ENCODE data around the gene ARMC5.

Gene ARMC5

DNA sequence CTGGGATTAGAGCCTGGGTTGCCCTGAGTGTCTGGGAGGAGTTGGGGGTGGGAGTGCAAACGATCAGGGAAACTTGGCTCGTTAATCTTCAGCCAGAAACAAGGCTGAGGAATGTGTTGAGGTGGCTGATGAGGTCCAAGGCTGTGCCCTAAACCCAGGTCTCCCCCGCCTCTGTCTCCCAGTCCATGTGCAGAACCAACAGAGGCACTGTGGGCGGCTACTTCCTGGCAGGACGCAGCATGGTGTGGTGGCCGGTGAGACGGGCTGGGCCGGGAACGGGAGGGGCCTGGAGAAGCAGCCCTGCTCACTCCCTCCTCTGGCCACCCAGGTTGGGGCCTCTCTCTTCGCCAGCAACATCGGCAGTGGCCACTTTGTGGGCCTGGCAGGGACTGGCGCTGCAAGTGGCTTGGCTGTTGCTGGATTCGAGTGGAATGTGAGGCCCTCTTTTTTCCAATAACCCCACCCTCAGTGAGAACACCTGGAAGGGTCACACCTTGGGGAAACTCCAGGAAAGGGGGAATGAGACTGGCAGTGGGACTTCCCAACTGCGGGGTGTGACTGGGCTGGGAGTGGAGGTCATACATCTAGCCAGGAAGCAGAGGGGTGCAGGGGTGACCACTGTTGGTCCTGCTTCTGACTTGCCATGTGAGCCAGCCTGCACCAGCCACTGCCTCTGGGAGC, 25.3 kb downstream of the ARMC5 start:
- no peak for ATAC-seq
- TF ChIP-seq CSDC2 (CRISPR knock-in tag; IDR thresholded peaks at IDR 0.05) (no peak), ZFP30 (CRISPR knock-in tag; IDR thresholded peaks at IDR 0.05) (no peak), ARNTL (CRISPR knock-in tag; IDR thresholded peaks at IDR 0.05; ENCODE audit: borderline replicate concordance, low read depth) (no peak), GLIS3 (CRISPR knock-in tag; IDR thresholded peaks at IDR 0.05) (no peak), ZNF565 (CRISPR knock-in tag; conservative IDR thresholded peaks at IDR 0.05; ENCODE audit: low read depth) (no peak), TOX (CRISPR knock-in tag; IDR thresholded peaks at IDR 0.05; ENCODE audit: borderline replicate concordance) (no peak), ISL1 (CRISPR knock-in tag; IDR thresholded peaks at IDR 0.05) (no peak), RARB (CRISPR knock-in tag; IDR thresholded peaks at IDR 0.05) (no peak), ZNF70 (CRISPR knock-in tag; IDR thresholded peaks at IDR 0.05) (no peak), TCF4 (CRISPR knock-in tag; IDR thresholded peaks at IDR 0.05; ENCODE audit: borderline replicate concordance) (no peak), BACH2 (CRISPR knock-in tag; IDR thresholded peaks at IDR 0.05; ENCODE audit: borderline replicate concordance) (no peak), ZFP3 (CRISPR knock-in tag; IDR thresholded peaks at IDR 0.05) (no peak), SNAI2 (CRISPR knock-in tag; IDR thresholded peaks at IDR 0.05) (no peak), OSR1 (CRISPR knock-in tag; IDR thresholded peaks at IDR 0.05) (no peak), ZNF8 (CRISPR knock-in tag; IDR thresholded peaks at IDR 0.05) (no peak)
- TF ChIP-seq, protein P1, sequence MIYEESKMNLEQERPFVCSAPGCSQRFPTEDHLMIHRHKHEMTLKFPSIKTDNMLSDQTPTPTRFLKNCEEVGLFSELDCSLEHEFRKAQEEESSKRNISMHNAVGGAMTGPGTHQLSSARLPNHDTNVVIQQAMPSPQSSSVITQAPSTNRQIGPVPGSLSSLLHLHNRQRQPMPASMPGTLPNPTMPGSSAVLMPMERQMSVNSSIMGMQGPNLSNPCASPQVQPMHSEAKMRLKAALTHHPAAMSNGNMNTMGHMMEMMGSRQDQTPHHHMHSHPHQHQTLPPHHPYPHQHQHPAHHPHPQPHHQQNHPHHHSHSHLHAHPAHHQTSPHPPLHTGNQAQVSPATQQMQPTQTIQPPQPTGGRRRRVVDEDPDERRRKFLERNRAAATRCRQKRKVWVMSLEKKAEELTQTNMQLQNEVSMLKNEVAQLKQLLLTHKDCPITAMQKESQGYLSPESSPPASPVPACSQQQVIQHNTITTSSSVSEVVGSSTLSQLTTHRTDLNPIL (CRISPR knock-in tag; IDR thresholded peaks at IDR 0.05; ENCODE audit: low read depth): no peak
- TF ChIP-seq, protein P2, sequence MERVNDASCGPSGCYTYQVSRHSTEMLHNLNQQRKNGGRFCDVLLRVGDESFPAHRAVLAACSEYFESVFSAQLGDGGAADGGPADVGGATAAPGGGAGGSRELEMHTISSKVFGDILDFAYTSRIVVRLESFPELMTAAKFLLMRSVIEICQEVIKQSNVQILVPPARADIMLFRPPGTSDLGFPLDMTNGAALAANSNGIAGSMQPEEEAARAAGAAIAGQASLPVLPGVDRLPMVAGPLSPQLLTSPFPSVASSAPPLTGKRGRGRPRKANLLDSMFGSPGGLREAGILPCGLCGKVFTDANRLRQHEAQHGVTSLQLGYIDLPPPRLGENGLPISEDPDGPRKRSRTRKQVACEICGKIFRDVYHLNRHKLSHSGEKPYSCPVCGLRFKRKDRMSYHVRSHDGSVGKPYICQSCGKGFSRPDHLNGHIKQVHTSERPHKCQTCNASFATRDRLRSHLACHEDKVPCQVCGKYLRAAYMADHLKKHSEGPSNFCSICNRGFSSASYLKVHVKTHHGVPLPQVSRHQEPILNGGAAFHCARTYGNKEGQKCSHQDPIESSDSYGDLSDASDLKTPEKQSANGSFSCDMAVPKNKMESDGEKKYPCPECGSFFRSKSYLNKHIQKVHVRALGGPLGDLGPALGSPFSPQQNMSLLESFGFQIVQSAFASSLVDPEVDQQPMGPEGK (CRISPR knock-in tag; IDR thresholded peaks at IDR 0.05; ENCODE audit: borderline replicate concordance): no peak
- TF ChIP-seq, protein P3, sequence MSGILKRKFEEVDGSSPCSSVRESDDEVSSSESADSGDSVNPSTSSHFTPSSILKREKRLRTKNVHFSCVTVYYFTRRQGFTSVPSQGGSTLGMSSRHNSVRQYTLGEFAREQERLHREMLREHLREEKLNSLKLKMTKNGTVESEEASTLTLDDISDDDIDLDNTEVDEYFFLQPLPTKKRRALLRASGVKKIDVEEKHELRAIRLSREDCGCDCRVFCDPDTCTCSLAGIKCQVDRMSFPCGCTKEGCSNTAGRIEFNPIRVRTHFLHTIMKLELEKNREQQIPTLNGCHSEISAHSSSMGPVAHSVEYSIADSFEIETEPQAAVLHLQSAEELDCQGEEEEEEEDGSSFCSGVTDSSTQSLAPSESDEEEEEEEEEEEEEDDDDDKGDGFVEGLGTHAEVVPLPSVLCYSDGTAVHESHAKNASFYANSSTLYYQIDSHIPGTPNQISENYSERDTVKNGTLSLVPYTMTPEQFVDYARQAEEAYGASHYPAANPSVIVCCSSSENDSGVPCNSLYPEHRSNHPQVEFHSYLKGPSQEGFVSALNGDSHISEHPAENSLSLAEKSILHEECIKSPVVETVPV (CRISPR knock-in tag; IDR thresholded peaks at IDR 0.05): no peak
- TF ChIP-seq, protein P4, sequence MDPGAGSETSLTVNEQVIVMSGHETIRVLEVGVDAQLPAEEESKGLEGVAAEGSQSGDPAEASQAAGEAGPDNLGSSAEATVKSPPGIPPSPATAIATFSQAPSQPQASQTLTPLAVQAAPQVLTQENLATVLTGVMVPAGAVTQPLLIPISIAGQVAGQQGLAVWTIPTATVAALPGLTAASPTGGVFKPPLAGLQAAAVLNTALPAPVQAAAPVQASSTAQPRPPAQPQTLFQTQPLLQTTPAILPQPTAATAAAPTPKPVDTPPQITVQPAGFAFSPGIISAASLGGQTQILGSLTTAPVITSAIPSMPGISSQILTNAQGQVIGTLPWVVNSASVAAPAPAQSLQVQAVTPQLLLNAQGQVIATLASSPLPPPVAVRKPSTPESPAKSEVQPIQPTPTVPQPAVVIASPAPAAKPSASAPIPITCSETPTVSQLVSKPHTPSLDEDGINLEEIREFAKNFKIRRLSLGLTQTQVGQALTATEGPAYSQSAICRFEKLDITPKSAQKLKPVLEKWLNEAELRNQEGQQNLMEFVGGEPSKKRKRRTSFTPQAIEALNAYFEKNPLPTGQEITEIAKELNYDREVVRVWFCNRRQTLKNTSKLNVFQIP (CRISPR knock-in tag; IDR thresholded peaks at IDR 0.05; ENCODE audit: borderline replicate concordance, low read depth): no peak
- TF ChIP-seq, protein P5, sequence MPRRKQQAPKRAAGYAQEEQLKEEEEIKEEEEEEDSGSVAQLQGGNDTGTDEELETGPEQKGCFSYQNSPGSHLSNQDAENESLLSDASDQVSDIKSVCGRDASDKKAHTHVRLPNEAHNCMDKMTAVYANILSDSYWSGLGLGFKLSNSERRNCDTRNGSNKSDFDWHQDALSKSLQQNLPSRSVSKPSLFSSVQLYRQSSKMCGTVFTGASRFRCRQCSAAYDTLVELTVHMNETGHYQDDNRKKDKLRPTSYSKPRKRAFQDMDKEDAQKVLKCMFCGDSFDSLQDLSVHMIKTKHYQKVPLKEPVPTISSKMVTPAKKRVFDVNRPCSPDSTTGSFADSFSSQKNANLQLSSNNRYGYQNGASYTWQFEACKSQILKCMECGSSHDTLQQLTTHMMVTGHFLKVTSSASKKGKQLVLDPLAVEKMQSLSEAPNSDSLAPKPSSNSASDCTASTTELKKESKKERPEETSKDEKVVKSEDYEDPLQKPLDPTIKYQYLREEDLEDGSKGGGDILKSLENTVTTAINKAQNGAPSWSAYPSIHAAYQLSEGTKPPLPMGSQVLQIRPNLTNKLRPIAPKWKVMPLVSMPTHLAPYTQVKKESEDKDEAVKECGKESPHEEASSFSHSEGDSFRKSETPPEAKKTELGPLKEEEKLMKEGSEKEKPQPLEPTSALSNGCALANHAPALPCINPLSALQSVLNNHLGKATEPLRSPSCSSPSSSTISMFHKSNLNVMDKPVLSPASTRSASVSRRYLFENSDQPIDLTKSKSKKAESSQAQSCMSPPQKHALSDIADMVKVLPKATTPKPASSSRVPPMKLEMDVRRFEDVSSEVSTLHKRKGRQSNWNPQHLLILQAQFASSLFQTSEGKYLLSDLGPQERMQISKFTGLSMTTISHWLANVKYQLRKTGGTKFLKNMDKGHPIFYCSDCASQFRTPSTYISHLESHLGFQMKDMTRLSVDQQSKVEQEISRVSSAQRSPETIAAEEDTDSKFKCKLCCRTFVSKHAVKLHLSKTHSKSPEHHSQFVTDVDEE (CRISPR knock-in tag; IDR thresholded peaks at IDR 0.05): no peak

DNA sequence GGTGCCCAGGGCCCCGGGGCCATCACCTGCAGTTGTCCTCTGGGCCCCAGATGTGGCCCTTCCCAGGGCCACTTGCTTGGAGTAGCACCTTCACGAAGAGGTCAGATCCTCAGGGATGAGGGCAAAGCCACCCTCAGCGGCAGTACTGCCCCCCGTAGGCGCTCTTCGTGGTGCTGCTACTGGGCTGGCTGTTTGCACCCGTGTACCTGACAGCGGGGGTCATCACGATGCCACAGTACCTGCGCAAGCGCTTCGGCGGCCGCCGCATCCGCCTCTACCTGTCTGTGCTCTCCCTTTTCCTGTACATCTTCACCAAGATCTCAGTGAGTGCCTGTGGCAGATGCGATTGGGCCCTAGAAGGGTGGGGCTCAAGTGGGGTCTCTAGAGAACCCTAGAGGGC, 26.3 kb downstream of the ARMC5 start:
- TF ChIP-seq ZNF70 (CRISPR knock-in tag; IDR thresholded peaks at IDR 0.05) (no peak), ZFP30 (CRISPR knock-in tag; IDR thresholded peaks at IDR 0.05) (no peak), TCF4 (CRISPR knock-in tag; IDR thresholded peaks at IDR 0.05; ENCODE audit: borderline replicate concordance) (no peak)
- no peak for ATAC-seq

DNA sequence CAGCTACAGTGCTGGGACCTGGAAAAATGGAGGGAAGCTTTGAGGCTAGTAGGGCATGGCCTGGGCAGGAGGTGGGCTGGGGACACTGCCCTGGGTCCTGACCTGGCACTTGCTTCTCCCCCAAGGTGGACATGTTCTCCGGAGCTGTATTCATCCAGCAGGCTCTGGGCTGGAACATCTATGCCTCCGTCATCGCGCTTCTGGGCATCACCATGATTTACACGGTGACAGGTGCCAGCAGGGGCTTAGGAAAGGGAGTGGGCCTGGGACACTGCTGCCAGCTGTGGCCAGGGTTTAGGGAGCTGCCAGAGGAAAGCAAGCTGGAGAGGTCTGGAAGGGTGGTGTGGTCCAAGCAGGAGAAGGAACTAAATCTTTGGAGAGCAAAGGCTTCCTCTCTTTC, 26.7 kb downstream of the ARMC5 start:
- no peak for ATAC-seq
- TF ChIP-seq PPARA (CRISPR knock-in tag; IDR thresholded peaks at IDR 0.05; ENCODE audit: borderline replicate concordance) (no peak), SNAI2 (CRISPR knock-in tag; IDR thresholded peaks at IDR 0.05) (no peak), TOX (CRISPR knock-in tag; IDR thresholded peaks at IDR 0.05; ENCODE audit: borderline replicate concordance) (no peak), ZNF70 (CRISPR knock-in tag; IDR thresholded peaks at IDR 0.05) (no peak), ZFP30 (CRISPR knock-in tag; IDR thresholded peaks at IDR 0.05) (no peak), ISL1 (CRISPR knock-in tag; IDR thresholded peaks at IDR 0.05) (no peak), ZC3H10 (CRISPR knock-in tag; IDR thresholded peaks at IDR 0.05) (no peak), OSR1 (CRISPR knock-in tag; IDR thresholded peaks at IDR 0.05) (no peak), ZFP3 (CRISPR knock-in tag; IDR thresholded peaks at IDR 0.05) (no peak)
- TF ChIP-seq, protein P2 (CRISPR knock-in tag; IDR thresholded peaks at IDR 0.05; ENCODE audit: borderline replicate concordance): no peak
- TF ChIP-seq, protein P4 (CRISPR knock-in tag; IDR thresholded peaks at IDR 0.05; ENCODE audit: borderline replicate concordance, low read depth): no peak
- TF ChIP-seq, protein P3 (CRISPR knock-in tag; IDR thresholded peaks at IDR 0.05): no peak
